GM12891 (cell line): ENCODE results near the gene SLC24A3.
A peak's percentile ranks its signal among the peaks of the same experiment; 100 is the strongest.

Source experiments
- DNase-seq: peaks from one replicate; pipeline ENCODE4 v3.0.0; 2011; ENCODE audit warnings: low spot score; ENCODE audit not compliant: insufficient read length
- FAIRE-seq: peaks from 2 replicates; lab custom pipeline; 2011; peaks lifted over from hg19 to GRCh38; lab: Jason Lieb, UNC
- PAX5 ChIP-seq: IDR thresholded peaks from 2 replicates; pipeline ENCODE4 v1.6.1; 2011; ENCODE audit warnings: low read length, moderate library complexity, mild to moderate bottlenecking; ENCODE audit not compliant: insufficient read depth, severe bottlenecking
- POLR2A ChIP-seq: IDR thresholded peaks from 2 replicates; pipeline ENCODE4 v1.6.1; 2011; ENCODE audit warnings: low read depth, low read length, control low read depth
- POLR2AphosphoS5 ChIP-seq: IDR thresholded peaks from 2 replicates; pipeline ENCODE4 v1.6.1; 2011; ENCODE audit warnings: low read depth, low read length, control low read depth
- POU2F2 ChIP-seq: IDR thresholded peaks from 2 replicates; pipeline ENCODE4 v1.6.1; 2011; ENCODE audit warnings: low read depth, mild to moderate bottlenecking, control low read depth, low read length, moderate library complexity
- SPI1 ChIP-seq: IDR thresholded peaks from 2 replicates; pipeline ENCODE4 v1.6.1; 2011; ENCODE audit warnings: low read depth, low read length, control low read depth
- TAF1 ChIP-seq: IDR thresholded peaks from 2 replicates; pipeline ENCODE4 v1.6.1; 2011; ENCODE audit warnings: low read depth, low read length, control low read depth

SLC24A3 gene

DNA sequence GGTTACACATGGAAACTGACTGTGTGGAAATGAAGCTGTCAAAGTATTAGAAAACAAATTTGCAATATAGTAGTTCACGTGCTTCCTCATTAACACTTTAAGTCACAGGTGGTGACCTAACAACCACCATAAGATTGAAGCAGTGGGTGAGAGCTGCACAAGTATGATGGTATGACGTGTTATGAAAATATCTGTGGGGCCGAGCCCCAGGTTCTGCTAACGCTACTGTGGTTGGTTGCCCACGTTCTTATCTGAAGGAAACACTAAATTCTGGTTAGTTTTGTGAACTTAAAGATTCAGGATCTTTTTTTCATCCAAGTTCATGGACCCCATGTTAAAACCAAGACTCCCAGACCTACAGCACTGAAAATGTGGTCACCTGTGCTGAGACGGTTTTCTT lies 302.6 kb downstream of the SLC24A3 start:
- FAIRE-seq (no peak), DNase-seq (no peak)
- TF ChIP-seq TAF1 (no peak), POU2F2 (no peak), SPI1 (no peak), POLR2A (no peak), POLR2AphosphoS5 (no peak)

DNA sequence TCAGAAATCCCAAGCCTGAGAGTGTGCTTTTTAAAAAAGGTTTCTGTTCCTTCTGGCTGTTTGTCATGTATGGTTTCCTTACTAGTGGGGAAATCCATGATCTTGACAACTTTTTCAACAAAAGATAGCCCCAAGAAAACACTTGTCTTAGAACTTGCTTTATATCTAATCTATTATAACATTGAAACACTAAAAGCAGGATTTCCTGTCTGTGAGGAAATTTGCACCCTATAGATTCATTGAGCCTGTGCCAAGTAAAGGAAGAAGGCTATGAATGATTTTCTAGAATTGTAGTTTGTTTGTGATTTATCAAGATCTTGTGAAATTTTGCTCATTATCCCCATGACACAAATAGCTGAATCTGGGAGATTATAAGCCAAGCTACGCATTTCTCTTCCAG lies 307.0 kb downstream of the SLC24A3 start:
- FAIRE-seq (no peak), DNase-seq (no peak)
- TF ChIP-seq POLR2AphosphoS5 (no peak), TAF1 (no peak), SPI1 (peak; percentile 56), POU2F2 (no peak)

DNA sequence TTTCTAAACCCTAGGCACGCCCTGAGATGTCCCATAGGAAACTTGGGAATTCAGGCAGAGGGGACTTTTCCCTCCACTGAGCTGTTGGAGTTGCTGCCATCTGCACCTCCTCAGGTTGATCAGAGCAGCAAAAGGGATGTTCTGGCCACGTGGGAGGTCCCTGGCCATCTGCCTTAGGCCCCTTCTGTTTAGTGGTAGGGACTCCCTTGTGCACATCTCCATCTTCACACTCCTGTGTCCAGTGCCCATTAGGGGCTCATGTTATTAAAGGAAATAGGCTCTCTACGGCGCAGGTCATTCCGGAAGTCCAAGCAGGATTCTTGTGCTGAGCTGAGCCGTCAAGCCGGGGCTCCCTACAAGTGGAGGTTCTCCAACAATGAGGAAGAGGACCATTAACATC lies 307.8 kb downstream of the SLC24A3 start:
- TF ChIP-seq POU2F2 (no peak), POLR2A (no peak), TAF1 (no peak), POLR2AphosphoS5 (no peak), PAX5 (no peak), SPI1 (no peak)
- DNase-seq (no peak), FAIRE-seq (no peak)

DNA sequence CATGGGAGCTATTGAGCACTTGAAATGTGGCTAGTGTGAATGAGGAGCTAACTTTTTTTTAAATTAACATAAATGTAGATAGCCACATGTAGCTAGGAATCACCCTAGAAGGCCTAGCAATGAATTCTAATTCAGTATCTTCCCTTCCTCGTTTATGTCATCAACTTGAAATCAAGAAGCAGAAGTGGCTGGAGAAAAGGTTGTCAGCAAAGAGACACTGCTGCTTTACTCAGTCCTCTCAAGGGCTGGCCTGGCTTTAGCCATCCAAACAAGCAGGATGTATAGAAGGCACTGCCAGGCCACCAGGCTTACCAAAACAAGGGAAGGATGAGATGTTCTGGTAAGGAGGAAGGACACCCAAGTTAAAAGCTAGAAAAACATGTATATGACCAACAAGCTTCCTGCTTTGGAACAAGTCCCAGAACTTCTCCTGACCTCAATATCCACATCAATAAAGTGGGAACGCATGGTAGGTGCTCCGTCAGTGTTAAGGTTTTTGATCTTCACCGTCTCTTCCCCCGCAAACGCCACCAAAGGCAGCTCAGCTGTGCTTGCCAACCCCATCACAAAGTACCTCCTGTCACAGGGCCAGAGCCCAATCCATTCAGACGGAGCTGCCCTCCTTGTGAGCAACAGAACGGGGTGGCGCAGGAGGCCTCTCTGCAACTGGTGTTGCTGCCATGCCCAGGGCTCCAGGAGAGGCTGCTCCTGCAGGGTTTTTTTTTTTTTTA lies 309.8 kb downstream of the SLC24A3 start:
- FAIRE-seq (no peak), DNase-seq (no peak)
- TF ChIP-seq PAX5 (no peak), SPI1 (peak; percentile 51)

DNA sequence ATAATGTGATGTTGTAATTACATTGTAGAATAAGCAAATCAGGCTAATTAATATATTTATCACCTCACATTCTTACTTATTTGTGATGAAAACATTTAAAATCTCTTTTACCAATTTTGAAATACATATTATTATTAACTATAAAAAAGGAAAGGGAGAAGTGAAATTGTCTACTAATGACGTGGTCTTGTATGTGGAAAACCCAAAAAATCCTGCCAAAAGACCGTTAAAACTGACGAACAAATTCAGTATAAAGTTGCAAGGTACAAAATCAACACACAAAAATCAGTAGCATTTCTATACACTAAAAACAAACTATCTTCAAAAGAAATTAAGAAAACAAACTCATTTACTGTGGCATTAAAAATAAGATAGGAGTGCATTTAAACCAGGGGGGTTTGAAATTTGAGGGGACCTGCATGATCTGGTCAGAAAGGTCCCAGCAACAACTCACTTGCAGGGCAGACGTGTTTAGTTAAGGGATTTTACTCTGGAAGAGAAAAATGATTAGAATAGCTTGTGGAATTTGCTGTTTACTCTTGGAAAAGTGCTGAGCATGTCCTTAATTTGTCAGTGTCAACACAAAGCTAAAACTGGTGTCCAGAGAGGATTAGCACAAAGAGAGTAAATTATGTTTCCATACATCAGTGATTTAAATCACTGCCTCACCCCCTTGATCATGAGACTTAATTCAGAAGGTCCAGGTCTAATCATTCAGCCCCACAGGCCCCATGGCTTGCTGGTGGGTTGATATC lies 310.6 kb downstream of the SLC24A3 start:
- TF ChIP-seq POU2F2 (no peak), SPI1 (peak; percentile 26; the same call in 1 of the 2 replicates)
- DNase-seq, result no peak

DNA sequence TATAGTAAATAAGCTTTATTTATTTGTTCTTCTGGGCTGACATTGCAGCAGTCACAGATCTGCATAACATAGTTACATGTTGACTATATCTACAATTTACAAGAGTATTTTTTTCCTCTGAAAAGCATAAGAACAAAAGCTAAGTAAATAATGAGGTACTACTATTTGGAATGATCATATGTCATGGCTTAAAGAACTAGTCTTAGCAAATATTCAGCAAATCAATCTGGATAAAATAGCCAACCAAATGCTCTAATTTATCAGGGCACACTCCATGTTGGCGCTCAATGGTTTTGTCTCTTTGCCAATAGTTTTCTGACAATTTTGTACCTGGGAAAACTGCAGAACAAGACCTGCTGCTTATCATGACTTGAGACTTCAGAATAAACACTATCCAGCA lies 312.2 kb downstream of the SLC24A3 start:
- DNase-seq (no peak), FAIRE-seq (no peak)
- TF ChIP-seq POU2F2 (no peak), SPI1 (no peak), TAF1 (no peak), POLR2A (no peak), PAX5 (no peak), POLR2AphosphoS5 (no peak)

More for the DNA sequence above, 310.6 kb downstream of the SLC24A3 start:
- FAIRE-seq, result no peak

DNA sequence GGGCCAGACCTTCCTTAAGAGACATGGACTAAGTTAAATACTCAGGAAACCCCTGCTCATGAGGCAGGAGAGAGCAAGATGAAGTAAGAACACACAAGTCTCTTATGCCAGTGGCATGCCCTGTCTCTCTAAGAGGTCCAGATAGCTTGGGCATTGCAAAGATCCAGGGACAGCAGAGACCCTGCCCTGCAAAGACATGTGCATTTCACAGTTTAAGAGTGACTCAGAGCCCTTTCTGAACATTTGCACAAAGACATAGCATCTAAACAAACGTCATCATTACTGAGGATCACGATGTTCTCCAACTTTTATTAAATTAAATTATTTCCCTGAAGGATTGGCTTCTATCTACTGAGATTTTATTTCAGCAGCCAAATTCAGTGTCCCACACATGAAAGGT lies 315.1 kb downstream of the SLC24A3 start:
- FAIRE-seq (no peak), DNase-seq (no peak)

DNA sequence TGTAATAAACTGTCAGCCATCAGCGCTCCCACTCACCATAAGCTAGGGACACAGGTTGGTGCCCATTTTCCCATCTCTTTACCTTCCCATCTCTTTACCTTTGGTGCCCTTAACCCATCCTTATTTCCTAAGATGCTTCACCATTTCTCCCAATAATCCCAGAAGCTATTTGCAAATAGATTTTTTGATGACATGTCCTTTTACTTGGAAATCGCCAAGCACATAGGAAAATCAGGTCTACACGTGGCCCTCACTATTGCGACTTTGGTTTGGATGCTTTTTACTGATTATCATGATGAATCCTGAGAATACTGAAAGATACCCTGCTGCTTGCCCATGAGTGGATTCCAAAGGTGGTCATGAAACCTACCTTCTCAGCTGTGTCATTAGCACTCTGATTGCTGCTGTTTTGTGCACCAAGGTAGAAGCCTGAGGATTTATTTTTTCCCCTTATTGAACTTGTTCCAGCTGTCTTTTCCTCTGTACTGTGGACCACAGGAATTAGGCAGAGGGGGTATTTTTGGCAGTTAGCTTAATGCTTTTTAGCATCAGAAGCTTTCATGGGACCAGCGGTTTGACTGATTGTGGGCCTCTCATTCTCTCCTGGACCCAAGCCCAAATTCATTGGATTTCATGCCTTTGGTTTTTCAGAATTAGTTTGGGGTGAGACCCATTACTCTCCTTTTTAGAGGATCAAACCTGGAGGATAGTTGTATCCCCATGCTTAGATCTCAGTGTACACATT lies 316.0 kb downstream of the SLC24A3 start:
- FAIRE-seq, result no peak
- no peak for DNase-seq
- no peak for TF ChIP-seq SPI1
- TF ChIP-seq POLR2A, result no peak

More for the DNA sequence above, 315.1 kb downstream of the SLC24A3 start:
- TF ChIP-seq POLR2AphosphoS5, result no peak
- no peak for TF ChIP-seq POU2F2
- no peak for TF ChIP-seq POLR2A
- no peak for TF ChIP-seq TAF1
- TF ChIP-seq PAX5, result no peak
- TF ChIP-seq SPI1, result no peak

DNA sequence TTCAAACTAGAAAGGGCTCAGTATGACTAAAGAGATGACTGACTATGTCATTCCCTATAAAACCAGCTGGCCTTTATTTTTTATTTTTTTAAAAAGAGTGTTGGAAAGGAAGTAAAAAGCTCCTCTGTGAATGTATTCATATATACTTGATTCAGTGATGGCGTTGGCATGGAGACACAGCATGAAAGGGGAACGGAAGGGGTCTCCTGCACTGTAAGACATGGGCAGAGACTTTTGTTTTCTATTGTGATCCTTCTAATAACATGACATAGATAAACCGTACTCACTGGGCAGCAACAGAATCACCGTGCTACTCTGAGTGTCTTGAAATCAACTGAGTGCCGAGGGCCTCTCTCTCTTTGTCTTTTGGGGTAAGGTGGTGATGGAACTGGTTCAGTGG lies 317.6 kb downstream of the SLC24A3 start:
- DNase-seq (no peak), FAIRE-seq (no peak)
- TF ChIP-seq TAF1, result no peak
- no peak for TF ChIP-seq SPI1
- TF ChIP-seq POLR2A, result no peak
- no peak for TF ChIP-seq PAX5
- no peak for TF ChIP-seq POLR2AphosphoS5
- no peak for TF ChIP-seq POU2F2

DNA sequence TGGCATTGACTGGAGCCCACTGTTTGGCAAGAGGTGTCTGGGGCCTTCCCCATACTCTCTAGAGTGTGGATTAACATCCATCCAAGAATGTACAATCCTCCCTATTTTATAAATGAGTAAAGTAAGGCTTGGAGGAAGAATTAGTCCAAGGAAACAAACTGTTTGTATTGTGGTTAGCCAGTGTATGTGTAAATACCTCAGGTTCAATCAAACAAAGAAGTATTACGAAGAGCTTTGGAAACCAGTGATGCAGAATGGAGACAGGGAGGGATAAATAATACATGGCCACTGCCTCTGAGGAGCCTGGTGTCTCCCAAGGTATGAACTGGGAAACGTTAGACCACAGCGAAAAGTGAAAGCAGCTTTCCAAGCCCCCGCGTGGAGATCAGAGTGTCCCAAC lies 319.0 kb downstream of the SLC24A3 start:
- no peak for DNase-seq
- FAIRE-seq, result no peak
- no peak for TF ChIP-seq POLR2AphosphoS5
- no peak for TF ChIP-seq PAX5
- TF ChIP-seq POLR2A, result no peak
- no peak for TF ChIP-seq POU2F2
- TF ChIP-seq SPI1, result no peak
- no peak for TF ChIP-seq TAF1
